ENCODE results near the gene SLC30A3. TPM values are rescaled to one million over a fixed set of nuclear protein-coding genes. Genes with fewer than 3 reads are reported as not detected.

SLC30A3 gene
- total and polyA plus RNA-seq, 8 donors, result not detected

DNA sequence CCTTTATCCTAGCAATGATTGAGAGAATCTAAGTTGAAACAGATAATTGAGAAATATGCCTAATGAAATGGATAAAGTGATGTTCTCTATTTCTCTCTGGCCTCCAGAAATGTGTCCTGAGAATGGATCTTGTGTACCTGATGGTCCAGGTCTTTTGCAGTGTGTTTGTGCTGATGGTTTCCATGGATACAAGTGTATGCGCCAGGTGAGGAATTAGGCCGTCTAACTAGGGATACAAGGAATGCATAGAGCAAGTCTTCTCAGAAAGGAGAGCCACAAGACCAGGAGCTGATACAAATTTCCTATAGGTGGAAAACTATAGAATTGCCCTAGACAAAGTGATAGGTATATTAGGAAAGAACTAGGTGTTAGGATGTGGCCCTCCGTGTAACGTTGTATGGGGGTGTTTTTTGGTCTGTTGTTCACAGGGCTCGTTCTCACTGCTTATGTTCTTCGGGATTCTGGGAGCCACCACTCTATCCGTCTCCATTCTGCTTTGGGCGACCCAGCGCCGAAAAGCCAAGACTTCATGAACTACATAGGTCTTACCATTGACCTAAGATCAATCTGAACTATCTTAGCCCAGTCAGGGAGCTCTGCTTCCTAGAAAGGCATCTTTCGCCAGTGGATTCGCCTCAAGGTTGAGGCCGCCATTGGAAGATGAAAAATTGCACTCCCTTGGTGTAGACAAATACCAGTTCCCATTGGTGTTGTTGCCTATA, 46.3 kb downstream of the SLC30A3 start:
- H3K4me3 ChIP-seq, result peak overlapping the region; percentile 51 to 87 (median 66)
- DNase-seq, result no peak
- WGBS, 5 donors, result 78 to 83% (median 80%) methylated on average over 13 of the region's 13 CpGs
- H3K36me3 ChIP-seq, result peaks cover 0 to 32% (median 23%) of the 10 kb centered on the region in 4 donors
- no peak for TF ChIP-seq POLR2AphosphoS5 (IDR thresholded peaks at IDR 0.05)
- no peak for TF ChIP-seq EP300 (IDR thresholded peaks at IDR 0.05)
- no peak for TF ChIP-seq POLR2A (IDR thresholded peaks at IDR 0.05)
- TF ChIP-seq, protein P1, sequence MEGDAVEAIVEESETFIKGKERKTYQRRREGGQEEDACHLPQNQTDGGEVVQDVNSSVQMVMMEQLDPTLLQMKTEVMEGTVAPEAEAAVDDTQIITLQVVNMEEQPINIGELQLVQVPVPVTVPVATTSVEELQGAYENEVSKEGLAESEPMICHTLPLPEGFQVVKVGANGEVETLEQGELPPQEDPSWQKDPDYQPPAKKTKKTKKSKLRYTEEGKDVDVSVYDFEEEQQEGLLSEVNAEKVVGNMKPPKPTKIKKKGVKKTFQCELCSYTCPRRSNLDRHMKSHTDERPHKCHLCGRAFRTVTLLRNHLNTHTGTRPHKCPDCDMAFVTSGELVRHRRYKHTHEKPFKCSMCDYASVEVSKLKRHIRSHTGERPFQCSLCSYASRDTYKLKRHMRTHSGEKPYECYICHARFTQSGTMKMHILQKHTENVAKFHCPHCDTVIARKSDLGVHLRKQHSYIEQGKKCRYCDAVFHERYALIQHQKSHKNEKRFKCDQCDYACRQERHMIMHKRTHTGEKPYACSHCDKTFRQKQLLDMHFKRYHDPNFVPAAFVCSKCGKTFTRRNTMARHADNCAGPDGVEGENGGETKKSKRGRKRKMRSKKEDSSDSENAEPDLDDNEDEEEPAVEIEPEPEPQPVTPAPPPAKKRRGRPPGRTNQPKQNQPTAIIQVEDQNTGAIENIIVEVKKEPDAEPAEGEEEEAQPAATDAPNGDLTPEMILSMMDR (IDR thresholded peaks at IDR 0.05), result no peak
- peak overlapping the region in 4 of 5 donors; percentile 46 to 84 (median 72) for H3K27ac ChIP-seq
- intact Hi-C loops (cut with DNase I; ENCODE audit: low total_unique reads), result no loop called here
- no peaks in the 10 kb centered on the region for H3K27me3 ChIP-seq
- H3K4me1 ChIP-seq, result peaks cover 10 to 39% (median 29%) of the 10 kb centered on the region in 4 donors
- H3K9me3 ChIP-seq, result no peaks in the 10 kb centered on the region

DNA sequence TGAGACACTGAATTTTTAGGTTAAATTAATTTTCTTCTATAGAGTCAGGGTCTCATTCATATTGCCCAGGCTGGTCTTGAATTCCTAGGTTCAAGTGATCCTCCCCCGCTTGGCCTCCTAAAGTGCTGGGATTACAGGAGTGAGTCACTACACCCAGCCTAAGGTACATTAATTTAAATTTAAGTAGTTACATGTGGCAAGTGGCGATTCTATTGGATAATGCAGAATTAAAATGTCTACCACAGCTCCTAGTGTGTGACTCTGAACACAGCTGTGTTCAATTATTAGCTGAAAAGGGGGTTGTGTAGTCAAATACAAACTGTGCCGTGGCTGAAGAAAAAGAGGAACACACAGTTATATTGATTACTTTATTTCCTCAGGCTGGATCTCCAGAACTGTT, 47.9 kb downstream of the SLC30A3 start:
- H3K4me3 ChIP-seq, result no peak overlapping the region
- no peaks in the 10 kb centered on the region for H3K9me3 ChIP-seq
- intact Hi-C loops (cut with DNase I; ENCODE audit: low total_unique reads), result no loop called here
- peaks cover 10 to 55% (median 37%) of the 10 kb centered on the region in 4 donors for H3K4me1 ChIP-seq
- no peak overlapping the region for H3K27ac ChIP-seq
- no peak for TF ChIP-seq EP300 (IDR thresholded peaks at IDR 0.05)
- no peak for TF ChIP-seq POLR2AphosphoS5 (IDR thresholded peaks at IDR 0.05)
- TF ChIP-seq POLR2A (IDR thresholded peaks at IDR 0.05), result no peak
- TF ChIP-seq, protein P1 (IDR thresholded peaks at IDR 0.05), result no peak
- WGBS, 5 donors, result 92 to 99% (median 95%) methylated on average over 3 of the region's 3 CpGs
- no peaks in the 10 kb centered on the region for H3K27me3 ChIP-seq
- DNase-seq, result no peak
- H3K36me3 ChIP-seq, result peaks cover 0 to 20% (median 10%) of the 10 kb centered on the region in 4 donors

DNA sequence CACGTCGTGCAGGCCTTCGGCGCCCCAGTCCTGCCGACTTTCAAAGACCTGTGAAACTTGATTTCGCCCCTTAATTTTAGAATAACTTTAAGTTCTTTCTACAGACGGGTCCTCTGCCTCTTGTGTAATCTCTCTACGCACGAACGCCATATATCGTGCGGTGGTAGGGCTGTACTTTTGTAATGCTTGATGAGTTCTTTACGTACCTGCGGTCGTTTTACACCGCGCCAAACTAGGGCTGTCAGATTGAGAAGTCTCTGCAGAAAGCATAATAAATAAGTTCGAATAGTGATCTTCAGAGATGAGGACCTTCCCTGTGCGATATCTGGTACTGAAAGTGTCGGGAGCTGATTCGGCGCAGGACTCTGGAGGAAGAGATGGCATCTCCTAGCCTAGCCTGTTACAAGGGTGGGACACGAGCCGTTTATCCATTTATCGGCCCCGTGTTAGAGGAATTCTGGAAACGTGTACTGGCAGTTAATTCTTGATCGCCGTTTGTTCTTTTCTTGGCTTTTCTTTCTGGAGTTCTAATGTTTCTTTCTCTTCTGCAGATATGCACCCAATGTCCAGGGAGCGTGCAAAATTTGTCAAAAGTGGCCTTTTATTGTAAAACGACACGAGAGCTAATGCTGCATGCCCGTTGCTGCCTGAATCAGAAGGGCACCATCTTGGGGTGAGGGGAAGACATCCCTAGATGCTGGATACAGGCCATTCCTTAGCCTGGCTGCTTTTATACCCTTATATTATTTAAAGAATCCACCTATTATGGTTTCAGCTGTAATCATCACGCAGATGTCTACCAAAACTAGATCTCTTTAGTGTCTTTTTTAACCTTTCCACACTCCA, 50.0 kb downstream of the SLC30A3 start:
- H3K9me3 ChIP-seq, result no peaks in the 10 kb centered on the region
- H3K36me3 ChIP-seq, result peaks cover 5 to 34% (median 20%) of the 10 kb centered on the region in 4 donors
- DNase-seq, result no peak
- H3K27ac ChIP-seq, result peak overlapping the region; percentile 91 to 98 (median 95)
- TF ChIP-seq, protein P1 (IDR thresholded peaks at IDR 0.05), result no peak
- TF ChIP-seq POLR2AphosphoS5 (IDR thresholded peaks at IDR 0.05) (no peak), EP300 (IDR thresholded peaks at IDR 0.05) (no peak)
- peak overlapping the region; percentile 65 to 96 (median 86) for H3K4me3 ChIP-seq
- intact Hi-C loops (cut with DNase I; ENCODE audit: low total_unique reads), result no loop called here
- H3K27me3 ChIP-seq, result no peaks in the 10 kb centered on the region
- H3K4me1 ChIP-seq, result peaks cover 10 to 49% (median 33%) of the 10 kb centered on the region in 4 donors
- 5 to 7% (median 6%) methylated on average over 34 of the region's 34 CpGs for WGBS, 5 donors

DNA sequence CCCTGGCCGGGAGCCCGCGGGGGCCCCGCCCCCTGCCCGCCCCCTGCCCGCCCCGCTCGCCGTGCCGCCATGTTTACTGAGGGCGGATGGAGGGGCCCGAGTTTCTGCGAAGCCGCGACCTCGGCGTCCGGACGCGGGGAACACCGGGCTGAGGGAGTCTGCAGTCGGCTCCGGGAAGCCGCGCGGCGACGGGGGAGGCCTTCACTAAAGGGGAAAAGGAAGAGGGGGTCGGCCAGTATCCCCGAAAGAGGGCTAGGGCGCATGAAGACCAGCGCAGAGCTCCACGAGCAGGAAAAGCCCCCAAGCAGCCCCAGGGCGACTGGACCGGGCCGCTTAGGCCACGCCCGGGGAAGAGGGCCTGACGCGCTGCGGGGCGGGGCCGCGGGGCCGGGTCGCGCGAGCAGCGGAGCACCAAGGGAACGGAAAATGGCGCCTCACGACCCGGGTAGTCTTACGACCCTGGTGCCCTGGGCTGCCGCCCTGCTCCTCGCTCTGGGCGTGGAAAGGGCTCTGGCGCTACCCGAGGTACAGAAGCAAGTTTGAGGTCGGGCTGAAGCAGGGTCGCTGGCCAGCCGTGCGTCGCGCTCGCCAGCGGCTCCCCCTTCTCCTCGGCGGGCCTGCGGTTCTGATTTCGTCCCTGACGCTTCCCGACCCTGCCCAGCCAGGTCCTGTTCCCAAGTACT, 50.8 kb downstream of the SLC30A3 start, which contains the start of the genes ATRAID and SLC5A6:
Gene ATRAID (plus strand): TSS at position 99 of the 683 bp plus-strand sequence. CDS start 328 bp downstream, at position 427.
Gene SLC5A6 (minus strand): TSS at position 326 of the 683 bp plus-strand sequence. CDS start 4,618 bp downstream, outside the sequence.
- Histone ChIP-seq H3K36me3 (peaks cover 9 to 42% (median 27%) of the 10 kb centered on the region in 4 donors), H3K27me3 (no peaks in the 10 kb centered on the region), H3K4me3 (peak within 1 kb of the TSS; percentile 65 to 96 (median 86)), H3K4me1 (peaks cover 10 to 41% (median 28%) of the 10 kb centered on the region in 4 donors), H3K27ac (peak within 1 kb of the TSS; percentile 91 to 98 (median 95)), H3K9me3 (no peaks in the 10 kb centered on the region)
- DNase-seq, result peak; percentile 91 to 97
- peak in 1 of 4 donors; percentile 66 for TF ChIP-seq POLR2A (IDR thresholded peaks at IDR 0.05)
- no peak for TF ChIP-seq EP300 (IDR thresholded peaks at IDR 0.05)
- TF ChIP-seq POLR2AphosphoS5 (IDR thresholded peaks at IDR 0.05), result peak; percentile 64 to 87 (median 84)
- 0 to 2% (median 1%) methylated on average over 14 to 73 of the region's 73 CpGs for WGBS, 5 donors
- intact Hi-C loops (cut with DNase I; ENCODE audit: low total_unique reads), result no loop called here

All from stomach (tissue), 9 donors.